Mucosa of descending colon (tissue), 3 donors: ENCODE measurements around the gene SCO2. TPM values are rescaled to one million over a fixed set of nuclear protein-coding genes. Genes with fewer than 3 reads are reported as not detected.
A peak's percentile ranks its signal among the peaks of the same experiment; 100 is the strongest.

Experiments used
- ATAC-seq: fragments of 200-7000 bp; cut with Tn5 transposase; one replicate; pipeline ENCODE4 v1.9.1; 2020; ENCODE audit warnings: mild to moderate bottlenecking, moderate library complexity
- DNase-seq, 3 donors: peaks; one replicate each; pipeline ENCODE4 v3.0.0-alpha.2; 2020
- H3K36me3 ChIP-seq: fragments of 200-600 bp; one replicate; pipeline ENCODE4 v1.8.0; 2021; ENCODE audit warnings: low read depth, mild to moderate bottlenecking
- H3K4me1 ChIP-seq: fragments of 200-600 bp; one replicate; pipeline ENCODE4 v1.8.0; 2021; ENCODE audit warnings: low read depth, mild to moderate bottlenecking
- H3K4me3 ChIP-seq: fragments of 200-600 bp; one replicate; pipeline ENCODE4 v1.8.0; 2021; ENCODE audit warnings: mild to moderate bottlenecking
- H3K9me3 ChIP-seq: fragments of 200-600 bp; one replicate; pipeline ENCODE4 v1.8.0; 2021; ENCODE audit warnings: mild to moderate bottlenecking
- intact Hi-C, 2 donors: fragments of 100-400 bp; cut with DNase I in 1 of 2; cut with micrococcal nuclease in 1 of 2; formaldehyde crosslinking; loops; one replicate each; pipeline versions ENCODE4 v1.11.0 to v1.11.1; 2022; cut with DNase I, micrococcal nuclease
- total RNA-seq, 3 donors: library from RNA; stranded (reverse); fragmentation: NEBNext Ultra II Directional in 2 of 3; extraction: Animal tissue kit (Norgen Biotek cat#: 25700) in 2 of 3; gene quantifications; one replicate each; pipeline versions ENCODE4 v1.2.1 to v1.2.4, GENCODE V29; 2021 to 2023
- TF ChIP-seq, protein P1 (sequence below): fragments of 200-600 bp; IDR thresholded peaks from one replicate; pipeline ENCODE4 v1.8.0; 2022; ENCODE audit warnings: antibody characterized with exemption, mild to moderate bottlenecking
- donor health status: DM: no; HTN: no; CAD: no; lungs with moderate emphysema.
- donor health status: DM: no; HTN: no; CAD: no.
- donor health status: DM: no; HTN: yes; CAD: no.

The SCO2 gene
- total RNA-seq, 3 donors from 2014 or later: 5.4 to 14.6 TPM; not detected in 1

DNA sequence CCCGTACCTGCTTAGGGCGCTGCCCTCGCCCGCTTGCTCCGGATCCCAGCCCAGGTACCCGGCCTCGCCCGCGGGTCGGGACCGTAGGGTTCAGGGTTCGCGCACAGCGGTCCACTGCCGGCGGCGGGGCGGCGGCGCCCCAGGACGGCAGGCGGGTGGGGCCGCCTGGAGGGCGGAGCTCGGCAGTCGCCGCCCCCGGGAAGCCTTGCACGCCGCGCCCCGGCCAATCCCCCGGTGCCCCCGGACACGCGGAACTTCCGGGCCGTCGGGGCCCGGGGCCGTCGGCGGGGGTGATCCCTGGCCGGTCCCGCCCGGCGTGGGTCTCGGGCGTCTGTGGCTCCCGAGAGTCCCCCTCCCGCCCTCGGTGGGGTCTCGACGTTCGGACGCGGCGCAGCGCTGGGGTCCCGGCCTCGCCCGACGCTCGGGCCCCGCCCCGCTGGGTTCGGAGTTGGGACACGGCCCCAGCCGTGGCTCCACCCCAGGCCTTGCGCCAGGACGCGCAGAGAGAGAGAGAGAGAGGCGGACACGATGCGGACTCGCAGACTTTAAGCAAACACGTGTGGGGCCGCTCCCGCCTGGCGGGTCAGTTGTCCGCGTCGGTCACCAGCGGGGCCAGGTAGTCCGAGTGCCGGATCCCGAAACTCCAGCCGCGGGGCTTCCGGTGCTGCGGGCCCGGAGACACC is 4.6 kb upstream of the SCO2 start, which contains the start of gene TYMP:
Gene TYMP (minus strand): TSS at position 116 of the 683 bp plus-strand sequence. CDS start 303 bp downstream, outside the sequence.
- peak; percentile 57 for ATAC-seq
- TF ChIP-seq, protein P1, sequence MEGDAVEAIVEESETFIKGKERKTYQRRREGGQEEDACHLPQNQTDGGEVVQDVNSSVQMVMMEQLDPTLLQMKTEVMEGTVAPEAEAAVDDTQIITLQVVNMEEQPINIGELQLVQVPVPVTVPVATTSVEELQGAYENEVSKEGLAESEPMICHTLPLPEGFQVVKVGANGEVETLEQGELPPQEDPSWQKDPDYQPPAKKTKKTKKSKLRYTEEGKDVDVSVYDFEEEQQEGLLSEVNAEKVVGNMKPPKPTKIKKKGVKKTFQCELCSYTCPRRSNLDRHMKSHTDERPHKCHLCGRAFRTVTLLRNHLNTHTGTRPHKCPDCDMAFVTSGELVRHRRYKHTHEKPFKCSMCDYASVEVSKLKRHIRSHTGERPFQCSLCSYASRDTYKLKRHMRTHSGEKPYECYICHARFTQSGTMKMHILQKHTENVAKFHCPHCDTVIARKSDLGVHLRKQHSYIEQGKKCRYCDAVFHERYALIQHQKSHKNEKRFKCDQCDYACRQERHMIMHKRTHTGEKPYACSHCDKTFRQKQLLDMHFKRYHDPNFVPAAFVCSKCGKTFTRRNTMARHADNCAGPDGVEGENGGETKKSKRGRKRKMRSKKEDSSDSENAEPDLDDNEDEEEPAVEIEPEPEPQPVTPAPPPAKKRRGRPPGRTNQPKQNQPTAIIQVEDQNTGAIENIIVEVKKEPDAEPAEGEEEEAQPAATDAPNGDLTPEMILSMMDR: no peak
- intact Hi-C loops: loop anchor here in 1 of 2 donors (5.0 kb wide), 1 partner anchor 92 kb away; no protein-coding TSS in a partner anchor
- Histone ChIP-seq H3K4me3 (peak within 1 kb of the TSS; percentile 36), H3K4me1 (peaks cover 34% of the 10 kb centered on the region), H3K36me3 (no peaks in the 10 kb centered on the region), H3K9me3 (no peaks in the 10 kb centered on the region)
- DNase-seq: peak; percentile 88 to 93 (median 92)

DNA sequence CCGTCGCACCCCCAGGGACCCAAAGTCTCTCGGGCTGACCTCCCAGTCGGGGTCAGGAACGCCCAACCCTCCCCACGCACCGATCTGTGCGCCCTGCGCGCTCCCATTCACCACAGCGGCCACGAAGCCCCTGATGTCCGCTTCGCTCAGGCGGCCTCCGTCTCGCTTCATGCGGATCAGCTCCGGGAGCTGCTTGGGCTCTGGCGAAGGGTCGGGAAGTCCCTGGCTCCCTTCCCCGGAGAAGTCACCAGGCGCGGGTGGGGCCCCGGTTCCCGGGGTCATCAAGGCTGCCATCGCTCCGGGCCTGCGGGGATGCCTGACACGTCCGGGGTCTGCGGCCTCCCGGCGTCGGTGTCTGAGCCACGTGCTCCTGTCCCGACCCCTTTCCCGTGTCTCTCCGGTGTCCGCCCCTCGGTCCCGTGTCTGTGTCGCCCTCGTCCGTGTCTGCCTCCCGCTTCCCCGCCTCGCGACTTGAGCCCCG is 4.1 kb upstream of the SCO2 start:
- ATAC-seq: no peak
- H3K36me3 ChIP-seq: no peaks in the 10 kb centered on the region
- H3K4me3 ChIP-seq: peak overlapping the region; percentile 36
- H3K4me1 ChIP-seq: peaks cover 37% of the 10 kb centered on the region
- no peak for DNase-seq
- TF ChIP-seq, protein P1: no peak
- H3K9me3 ChIP-seq: no peaks in the 10 kb centered on the region
- intact Hi-C loops: loop anchor here in 1 of 2 donors (5.0 kb wide), 1 partner anchor 93 kb away; no protein-coding TSS in a partner anchor

DNA sequence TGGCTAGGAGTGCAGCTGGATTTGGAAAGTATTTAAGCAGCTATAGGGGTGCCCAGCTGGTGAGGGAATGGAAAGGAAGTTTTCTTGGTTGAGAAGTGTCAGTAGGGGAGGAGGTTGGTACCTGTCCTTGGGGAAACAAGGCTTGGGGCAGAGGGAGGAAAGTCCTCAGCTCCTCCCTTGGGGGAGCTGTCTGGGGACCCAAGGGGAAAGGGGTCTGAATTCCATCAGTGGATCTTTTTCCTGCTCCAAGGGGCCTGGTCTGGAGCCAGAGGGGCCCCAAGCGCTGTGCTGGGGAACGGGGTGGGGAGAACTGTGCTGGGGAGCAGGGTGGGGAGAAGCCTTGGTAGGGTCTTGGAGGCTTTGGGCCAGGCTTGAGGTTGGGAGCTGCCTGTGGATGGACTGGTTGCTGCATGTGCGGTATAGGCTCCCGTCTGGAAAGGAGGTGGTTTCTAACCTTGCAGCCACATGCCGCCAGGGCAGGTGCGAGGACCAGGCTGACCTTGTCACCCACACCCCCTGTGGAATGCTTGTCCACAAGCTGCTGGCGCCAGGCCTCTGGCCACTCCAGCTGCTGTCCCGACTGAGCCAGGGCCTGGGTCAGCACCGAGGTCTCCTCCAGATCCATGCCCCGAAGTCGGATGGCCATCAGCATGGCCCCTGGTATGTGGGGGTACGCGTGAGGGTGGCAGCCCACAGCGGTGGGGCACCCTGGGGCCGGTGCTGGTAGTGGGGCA is 3.5 kb upstream of the SCO2 start:
- peak in 1 of 3 donors; percentile 57 for DNase-seq
- H3K4me3 ChIP-seq: no peak overlapping the region
- TF ChIP-seq, protein P1: no peak
- peaks cover 43% of the 10 kb centered on the region for H3K4me1 ChIP-seq
- no peak for ATAC-seq
- no peaks in the 10 kb centered on the region for H3K36me3 ChIP-seq
- H3K9me3 ChIP-seq: no peaks in the 10 kb centered on the region
- intact Hi-C loops: loop anchor here in 1 of 2 donors (5.0 kb wide), 1 partner anchor 93 kb away; no protein-coding TSS in a partner anchor

DNA sequence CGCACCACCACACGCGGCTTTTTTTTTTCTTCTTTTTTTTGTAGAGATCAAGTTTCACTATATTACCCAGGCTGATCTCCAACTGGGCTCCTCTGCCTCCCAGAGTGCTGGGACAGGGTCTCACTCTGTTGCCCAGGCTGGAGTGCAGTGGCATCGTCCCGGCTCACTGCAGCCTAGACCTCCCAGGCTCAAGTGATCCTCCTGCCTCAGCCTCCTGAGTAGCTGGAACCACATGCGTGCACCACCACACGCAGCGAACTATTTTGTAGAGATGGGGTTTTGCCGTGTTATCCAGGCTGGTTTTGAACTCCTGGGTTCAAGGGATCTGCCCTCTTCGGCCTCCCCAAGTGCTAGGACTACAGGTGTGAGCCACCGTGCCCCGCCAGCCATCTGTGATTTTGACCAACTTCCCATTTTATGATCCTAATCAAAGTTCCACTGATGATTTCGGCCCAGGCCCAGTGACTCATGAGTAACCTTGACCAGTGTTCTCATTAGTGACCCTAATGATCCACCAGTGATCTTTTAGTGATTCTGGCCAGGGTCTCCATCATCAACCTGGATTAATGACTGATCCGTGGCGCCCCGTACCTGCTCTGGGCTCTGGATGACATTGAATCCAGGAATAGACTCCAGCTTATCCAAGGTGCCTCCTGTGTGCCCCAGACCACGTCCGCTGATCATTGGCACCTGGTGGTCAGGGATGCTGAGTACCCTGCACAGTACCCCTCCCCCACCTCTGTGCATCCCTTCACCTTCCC is 2.7 kb upstream of the SCO2 start:
- peak in 2 of 3 donors; percentile 35 to 56 for DNase-seq
- no peaks in the 10 kb centered on the region for H3K9me3 ChIP-seq
- TF ChIP-seq, protein P1: no peak
- peaks cover 48% of the 10 kb centered on the region for H3K4me1 ChIP-seq
- H3K4me3 ChIP-seq: no peak overlapping the region
- H3K36me3 ChIP-seq: peaks cover 4% of the 10 kb centered on the region
- no peak for ATAC-seq
- intact Hi-C loops: loop anchor here in 1 of 2 donors (5.0 kb wide), 1 partner anchor 94 kb away; no protein-coding TSS in a partner anchor
